Stimulated activated CD4-positive, alpha-beta T cell treated with anti-CD3 and anti-CD28 coated beads, Interleukin-1b, Interleukin-23, amount 100 ng/mL, for 24 hours (primary cell): ENCODE results near the gene KANSL1.
"Not testable (repeated sequence)": the region's sequence is repeated elsewhere in the genome, so short reads cannot be mapped to it uniquely, and the experiment has no call there.

Experiments
- DNase-seq, 4 experiments: peaks; one replicate each; pipeline ENCODE4 v3.0.0-alpha.2; 2020; ENCODE audit warnings: low read depth in 4 of 4, low spot score in 1 of 4

KANSL1 gene

GRCh38 chr17:46025510-46026165, 167.6 kb downstream of the KANSL1 start:
- no peak for DNase-seq

GRCh38 chr17:46025060-46025459, 168.2 kb downstream of the KANSL1 start:
- DNase-seq = no peak

DNA sequence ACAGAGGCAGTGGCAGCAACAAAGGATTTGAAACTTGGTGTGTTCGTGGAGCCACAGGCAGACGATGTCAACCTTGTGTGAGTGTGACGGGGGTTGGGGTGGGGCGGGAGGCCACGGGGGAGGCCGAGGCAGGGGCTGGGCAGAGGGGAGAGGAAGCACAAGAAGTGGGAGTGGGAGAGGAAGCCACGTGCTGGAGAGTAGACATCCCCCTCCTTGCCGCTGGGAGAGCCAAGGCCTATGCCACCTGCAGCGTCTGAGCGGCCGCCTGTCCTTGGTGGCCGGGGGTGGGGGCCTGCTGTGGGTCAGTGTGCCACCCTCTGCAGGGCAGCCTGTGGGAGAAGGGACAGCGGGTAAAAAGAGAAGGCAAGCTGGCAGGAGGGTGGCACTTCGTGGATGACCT, 168.6 kb downstream of the KANSL1 start:
- no peak for DNase-seq

- DNase-seq = no peak
These were observed 169.3 kb downstream of the KANSL1 start for GRCh38 chr17:46023783-46024388.

DNA sequence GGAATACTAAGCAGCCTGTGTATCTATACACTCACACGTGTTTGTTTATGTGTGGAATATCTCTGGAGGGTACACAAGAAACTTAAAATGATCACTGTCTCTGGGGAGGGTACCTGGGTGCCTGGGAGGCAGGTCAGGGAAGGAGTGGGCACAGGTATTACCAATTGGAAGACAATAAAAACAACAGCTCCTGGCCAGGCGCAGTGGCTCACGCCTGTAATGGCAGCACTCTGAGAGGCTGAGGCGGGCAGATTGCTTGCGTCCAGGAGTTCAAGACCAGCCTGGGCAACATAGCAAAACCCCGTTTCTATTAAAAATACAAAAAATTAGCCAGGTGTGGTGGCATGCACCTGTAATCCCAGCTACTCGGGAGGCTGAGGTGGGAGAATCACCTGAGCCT, 169.9 kb downstream of the KANSL1 start:
- DNase-seq = not testable (repeated sequence)

GRCh38 chr17:46020998-46021397, 172.2 kb downstream of the KANSL1 start:
- no peak for DNase-seq

DNA sequence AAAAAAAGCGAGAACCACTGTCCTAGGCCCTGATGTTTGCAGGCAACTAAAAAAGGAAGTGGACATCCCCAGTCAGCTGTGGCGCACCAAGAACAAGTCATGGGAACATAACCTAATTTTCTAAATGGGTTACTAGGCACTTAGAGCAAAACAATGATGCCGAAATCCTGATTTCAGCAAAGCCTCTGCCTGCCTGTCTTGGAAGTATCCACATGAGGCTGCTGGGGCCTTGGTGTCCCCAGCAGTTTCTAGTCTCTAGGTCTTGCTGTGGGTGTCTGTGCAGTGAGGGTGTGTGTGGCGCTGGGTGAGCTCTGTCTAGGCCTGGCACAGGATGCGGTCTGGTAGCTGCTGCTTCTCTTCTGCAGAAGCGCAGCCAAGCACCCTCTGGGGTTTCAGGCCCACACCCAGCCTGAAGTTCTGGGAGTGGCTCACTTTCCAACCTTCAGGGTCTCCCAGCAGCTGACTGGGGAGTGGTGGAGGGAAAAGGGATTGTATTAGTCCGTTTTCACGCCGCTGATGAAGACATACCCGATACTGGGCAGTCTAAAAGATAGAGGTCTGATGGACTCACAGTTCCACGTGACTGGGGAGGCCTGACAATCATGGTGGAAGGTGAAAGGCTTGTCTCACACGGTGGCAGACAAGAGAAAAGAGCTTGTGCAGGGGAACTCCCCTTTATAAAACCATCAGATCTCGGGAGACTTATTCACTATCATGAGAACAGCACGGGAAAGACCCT, 173.0 kb downstream of the KANSL1 start:
- peak in 1 of 4 experiments; percentile 13 for DNase-seq

DNA sequence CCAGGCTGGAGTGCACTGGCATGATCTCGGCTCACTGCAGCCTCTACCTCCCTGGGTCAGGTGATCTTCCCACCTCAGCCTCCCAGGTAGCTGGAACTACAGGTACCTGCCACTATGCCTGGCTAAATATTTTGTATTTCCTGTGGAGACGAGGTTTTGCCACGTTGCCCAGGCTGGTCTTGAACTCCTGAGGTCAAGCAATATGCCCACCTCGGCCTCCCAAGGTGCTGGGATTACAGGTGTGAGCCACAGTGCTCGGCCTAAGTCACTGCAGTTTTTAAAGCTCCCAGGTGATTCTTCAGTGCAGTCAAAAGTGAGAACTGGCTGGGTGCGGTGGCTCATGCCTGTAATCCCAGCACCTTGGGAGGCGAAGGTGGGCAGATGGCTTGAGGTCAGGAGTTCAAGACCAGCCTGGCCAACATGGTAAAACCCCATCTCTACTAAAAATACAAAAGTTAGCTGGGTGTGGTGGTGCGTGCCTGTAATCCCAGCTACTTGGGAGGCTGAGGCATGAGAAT, 173.8 kb downstream of the KANSL1 start:
- DNase-seq = not testable (repeated sequence)

GRCh38 chr17:46013502-46014165, 179.6 kb downstream of the KANSL1 start:
- no peak for DNase-seq

DNA sequence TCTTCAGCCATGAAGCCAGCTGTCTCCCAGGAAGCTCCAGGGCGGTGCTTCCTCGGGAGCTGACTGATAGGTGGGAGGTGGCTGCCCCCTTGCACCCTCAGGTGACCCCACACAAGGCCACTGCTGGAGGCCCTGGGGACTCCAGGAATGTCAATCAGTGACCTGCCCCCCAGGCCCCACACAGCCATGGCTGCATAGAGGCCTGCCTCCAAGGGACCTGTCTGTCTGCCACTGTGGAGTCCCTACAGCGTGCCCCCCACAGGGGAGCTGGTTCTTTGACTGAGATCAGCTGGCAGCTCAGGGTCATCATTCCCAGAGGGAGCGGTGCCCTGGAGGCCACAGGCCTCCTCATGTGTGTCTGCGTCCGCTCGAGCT, 180.1 kb downstream of the KANSL1 start:
- DNase-seq = no peak

DNA sequence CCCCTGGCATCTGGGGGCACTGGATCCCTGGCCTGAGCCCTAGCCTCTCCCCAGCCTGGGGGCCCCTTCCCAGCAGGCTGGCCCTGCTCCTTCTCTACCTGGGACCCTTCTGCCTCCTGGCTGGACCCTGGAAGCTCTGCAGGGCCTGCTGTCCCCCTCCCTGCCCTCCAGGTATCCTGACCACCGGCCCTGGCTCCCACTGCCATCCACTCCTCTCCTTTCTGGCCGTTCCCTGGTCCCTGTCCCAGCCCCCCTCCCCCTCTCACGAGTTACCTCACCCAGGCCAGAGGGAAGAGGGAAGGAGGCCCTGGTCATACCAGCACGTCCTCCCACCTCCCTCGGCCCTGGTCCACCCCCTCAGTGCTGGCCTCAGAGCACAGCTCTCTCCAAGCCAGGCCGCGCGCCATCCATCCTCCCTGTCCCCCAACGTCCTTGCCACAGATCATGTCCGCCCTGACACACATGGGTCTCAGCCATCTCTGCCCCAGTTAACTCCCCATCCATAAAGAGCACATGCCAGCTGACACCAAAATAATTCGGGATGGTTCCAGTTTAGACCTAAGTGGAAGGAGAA, 180.6 kb downstream of the KANSL1 start:
- no peak for DNase-seq

DNA sequence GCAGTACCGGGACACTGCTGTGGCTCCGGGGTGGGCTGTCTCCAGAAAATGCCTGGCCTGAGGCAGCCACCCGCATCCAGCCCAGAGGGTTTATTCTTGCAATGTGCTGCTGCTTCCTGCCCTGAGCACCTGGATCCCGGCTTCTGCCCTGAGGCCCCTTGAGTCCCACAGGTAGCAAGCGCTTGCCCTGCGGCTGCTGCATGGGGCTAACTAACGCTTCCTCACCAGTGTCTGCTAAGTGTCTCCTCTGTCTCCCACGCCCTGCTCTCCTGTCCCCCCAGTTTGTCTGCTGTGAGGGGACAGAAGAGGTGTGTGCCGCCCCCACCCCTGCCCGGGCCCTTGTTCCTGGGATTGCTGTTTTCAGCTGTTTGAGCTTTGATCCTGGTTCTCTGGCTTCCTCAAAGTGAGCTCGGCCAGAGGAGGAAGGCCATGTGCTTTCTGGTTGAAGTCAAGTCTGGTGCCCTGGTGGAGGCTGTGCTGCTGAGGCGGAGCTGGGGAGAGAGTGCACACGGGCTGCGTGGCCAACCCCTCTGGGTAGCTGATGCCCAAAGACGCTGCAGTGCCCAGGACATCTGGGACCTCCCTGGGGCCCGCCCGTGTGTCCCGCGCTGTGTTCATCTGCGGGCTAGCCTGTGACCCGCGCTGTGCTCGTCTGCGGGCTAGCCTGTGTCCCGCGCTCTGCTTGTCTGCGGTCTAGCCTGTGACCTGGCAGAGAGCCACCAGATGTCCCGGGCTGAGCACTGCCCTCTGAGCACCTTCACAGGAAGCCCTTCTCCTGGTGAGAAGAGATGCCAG, 181.3 kb downstream of the KANSL1 start:
- no peak for DNase-seq

DNA sequence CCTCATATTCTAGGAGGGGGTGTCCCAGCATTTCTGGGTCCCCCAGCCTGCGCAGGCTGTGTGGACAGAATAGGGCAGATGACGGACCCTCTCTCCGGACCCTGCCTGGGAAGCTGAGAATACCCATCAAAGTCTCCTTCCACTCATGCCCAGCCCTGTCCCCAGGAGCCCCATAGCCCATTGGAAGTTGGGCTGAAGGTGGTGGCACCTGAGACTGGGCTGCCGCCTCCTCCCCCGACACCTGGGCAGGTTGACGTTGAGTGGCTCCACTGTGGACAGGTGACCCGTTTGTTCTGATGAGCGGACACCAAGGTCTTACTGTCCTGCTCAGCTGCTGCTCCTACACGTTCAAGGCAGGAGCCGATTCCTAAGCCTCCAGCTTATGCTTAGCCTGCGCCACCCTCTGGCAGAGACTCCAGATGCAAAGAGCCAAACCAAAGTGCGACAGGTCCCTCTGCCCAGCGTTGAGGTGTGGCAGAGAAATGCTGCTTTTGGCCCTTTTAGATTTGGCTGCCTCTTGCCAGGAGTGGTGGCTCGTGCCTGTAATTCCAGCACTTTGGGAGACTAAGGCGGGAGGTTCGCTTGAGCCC, 182.5 kb downstream of the KANSL1 start:
- DNase-seq = no peak

DNA sequence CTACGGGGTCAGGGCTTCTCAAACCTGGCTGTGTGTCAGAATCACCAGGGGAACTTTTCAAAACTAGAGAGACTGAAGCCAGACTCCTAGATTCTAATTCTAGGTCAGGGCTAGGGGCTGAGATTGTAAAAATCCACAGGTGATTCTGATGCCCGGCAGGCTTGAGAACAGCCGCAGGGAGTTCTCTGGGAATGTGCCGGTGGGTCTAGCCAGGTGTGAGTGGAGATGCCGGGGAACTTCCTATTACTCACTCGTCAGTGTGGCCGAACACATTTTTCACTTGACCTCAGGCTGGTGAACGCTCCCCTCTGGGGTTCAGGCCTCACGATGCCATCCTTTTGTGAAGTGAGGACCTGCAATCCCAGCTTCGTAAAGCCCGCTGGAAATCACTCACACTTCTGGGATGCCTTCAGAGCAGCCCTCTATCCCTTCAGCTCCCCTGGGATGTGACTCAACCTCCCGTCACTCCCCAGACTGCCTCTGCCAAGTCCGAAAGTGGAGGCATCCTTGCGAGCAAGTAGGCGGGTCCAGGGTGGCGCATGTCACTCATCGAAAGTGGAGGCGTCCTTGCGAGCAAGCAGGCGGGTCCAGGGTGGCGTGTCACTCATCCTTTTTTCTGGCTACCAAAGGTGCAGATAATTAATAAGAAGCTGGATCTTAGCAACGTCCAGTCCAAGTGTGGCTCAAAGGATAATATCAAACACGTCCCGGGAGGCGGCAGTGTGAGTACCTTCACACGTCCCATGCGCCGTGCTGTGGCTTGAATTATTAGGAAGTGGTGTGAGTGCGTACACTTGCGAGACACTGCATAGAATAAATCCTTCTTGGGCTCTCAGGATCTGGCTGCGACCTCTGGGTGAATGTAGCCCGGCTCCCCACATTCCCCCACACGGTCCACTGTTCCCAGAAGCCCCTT, 183.3 kb downstream of the KANSL1 start:
- DNase-seq = no peak

- no peak for DNase-seq
These were observed 184.6 kb downstream of the KANSL1 start for GRCh38 chr17:46008591-46008990.

DNA sequence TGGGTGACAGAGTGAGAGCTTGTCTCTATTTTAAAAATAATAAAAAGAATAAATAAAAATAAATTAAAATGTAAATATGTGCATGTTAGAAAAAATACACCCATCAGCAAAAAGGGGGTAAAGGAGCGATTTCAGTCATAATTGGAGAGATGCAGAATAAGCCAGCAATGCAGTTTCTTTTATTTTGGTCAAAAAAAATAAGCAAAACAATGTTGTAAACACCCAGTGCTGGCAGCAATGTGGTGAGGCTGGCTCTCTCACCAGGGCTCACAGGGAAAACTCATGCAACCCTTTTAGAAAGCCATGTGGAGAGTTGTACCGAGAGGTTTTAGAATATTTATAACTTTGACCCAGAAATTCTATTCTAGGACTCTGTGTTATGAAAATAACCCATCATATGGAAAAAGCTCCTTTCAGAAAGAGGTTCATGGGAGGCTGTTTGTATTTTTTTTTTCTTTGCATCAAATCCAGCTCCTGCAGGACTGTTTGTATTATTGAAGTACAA, 185.7 kb downstream of the KANSL1 start:
- no peak for DNase-seq

GRCh38 chr17:46006082-46006481, 187.1 kb downstream of the KANSL1 start:
- DNase-seq = not testable (repeated sequence)

- DNase-seq = no peak
These were observed 189.1 kb downstream of the KANSL1 start for GRCh38 chr17:46003907-46004748.
